ENCODE data around the gene RAB3GAP2.
"Not testable (repeated sequence)": the region's sequence is repeated elsewhere in the genome, so short reads cannot be mapped to it uniquely, and the experiment has no call there.

The RAB3GAP2 gene

DNA sequence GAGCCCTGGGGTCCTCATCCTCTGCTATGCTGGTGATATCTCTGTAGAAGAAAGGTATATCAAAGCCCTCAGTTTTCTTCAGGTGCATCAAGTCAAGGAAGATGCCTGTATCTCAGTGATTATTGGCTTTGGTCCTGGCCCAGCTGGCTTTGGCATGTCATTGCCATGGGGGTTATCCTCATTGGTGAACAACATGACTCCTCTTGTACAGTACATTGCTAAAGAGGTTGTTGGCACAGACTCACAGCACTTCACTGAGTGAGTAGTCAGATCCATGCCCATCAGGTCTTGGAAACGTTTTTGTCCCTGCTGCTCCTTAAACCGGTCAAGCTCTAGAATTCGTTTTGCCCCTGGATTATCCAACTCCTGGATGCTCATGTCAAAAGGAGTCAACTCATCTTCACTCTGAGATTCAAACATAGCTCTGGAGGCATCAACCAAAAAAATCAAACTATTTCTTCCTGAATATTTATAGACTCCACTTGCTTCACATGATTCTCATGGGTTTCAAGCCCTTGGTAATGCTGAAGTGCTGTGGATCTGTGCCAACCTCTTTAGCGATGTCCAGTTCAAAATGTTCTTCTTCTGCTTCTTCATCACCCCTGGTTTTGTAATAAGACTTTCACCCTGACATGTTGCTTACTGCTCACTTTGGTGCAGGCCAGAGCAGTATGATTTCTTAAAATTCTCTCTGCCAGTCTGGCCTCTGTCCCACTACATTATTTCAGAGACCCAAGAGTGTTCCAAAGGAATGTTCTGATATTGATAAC, 43.0 kb upstream of the RAB3GAP2 start:
- H3K4me3 ChIP-seq (replicated peaks in 1 of 2; ENCODE audit: low read depth in 2 of 2, low read length in 2 of 2) = no peak overlapping the region
- DNase-seq (ENCODE audit: low read depth in 2 of 2) = no peak
- TF ChIP-seq, protein P1, sequence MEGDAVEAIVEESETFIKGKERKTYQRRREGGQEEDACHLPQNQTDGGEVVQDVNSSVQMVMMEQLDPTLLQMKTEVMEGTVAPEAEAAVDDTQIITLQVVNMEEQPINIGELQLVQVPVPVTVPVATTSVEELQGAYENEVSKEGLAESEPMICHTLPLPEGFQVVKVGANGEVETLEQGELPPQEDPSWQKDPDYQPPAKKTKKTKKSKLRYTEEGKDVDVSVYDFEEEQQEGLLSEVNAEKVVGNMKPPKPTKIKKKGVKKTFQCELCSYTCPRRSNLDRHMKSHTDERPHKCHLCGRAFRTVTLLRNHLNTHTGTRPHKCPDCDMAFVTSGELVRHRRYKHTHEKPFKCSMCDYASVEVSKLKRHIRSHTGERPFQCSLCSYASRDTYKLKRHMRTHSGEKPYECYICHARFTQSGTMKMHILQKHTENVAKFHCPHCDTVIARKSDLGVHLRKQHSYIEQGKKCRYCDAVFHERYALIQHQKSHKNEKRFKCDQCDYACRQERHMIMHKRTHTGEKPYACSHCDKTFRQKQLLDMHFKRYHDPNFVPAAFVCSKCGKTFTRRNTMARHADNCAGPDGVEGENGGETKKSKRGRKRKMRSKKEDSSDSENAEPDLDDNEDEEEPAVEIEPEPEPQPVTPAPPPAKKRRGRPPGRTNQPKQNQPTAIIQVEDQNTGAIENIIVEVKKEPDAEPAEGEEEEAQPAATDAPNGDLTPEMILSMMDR (IDR thresholded peaks at IDR 0.05; ENCODE audit: low read depth, low read length) = no peak

DNA sequence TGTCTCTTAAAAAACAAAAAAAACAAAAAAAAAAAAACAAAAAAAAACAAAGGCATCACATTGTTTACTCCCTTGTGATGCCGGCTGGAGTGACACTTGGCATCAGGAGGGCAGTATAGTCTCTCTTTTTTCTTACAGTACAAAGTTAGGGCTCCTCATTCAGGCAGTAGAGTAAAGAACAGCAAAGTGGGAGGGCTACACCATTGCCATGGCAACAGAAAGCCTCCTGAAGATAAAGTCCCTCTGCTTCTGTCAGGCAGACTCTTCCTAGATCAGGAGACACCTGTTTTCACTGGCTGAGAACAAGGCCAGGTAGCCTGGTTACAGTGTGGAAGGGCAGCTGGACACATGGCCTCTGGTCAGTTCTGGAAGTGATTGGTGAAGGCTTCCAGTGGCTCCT, 41.3 kb upstream of the RAB3GAP2 start:
- DNase-seq (ENCODE audit: low read depth in 2 of 2) = no peak
- no peak overlapping the region for H3K4me3 ChIP-seq (replicated peaks in 1 of 2; ENCODE audit: low read depth in 2 of 2, low read length in 2 of 2)
- TF ChIP-seq, protein P1 (IDR thresholded peaks at IDR 0.05; ENCODE audit: low read depth, low read length) = no peak

DNA sequence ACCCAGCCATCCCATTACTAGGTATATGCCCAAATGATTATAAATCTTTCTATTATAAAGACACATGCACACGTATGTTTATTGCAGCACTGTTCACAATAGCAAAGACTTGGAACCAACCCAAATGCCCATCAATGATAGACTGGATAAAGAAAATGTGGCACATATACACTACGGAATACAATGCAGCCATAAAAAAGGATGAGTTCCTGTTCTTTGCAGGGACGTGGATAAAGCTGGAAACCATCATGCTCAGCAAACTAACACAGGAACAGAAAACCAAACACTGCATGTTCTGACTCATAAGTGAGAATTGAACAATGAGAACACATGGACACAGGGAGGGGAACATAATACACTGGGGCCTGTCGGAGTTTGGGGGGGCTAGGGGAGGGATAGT, 37.9 kb upstream of the RAB3GAP2 start:
- H3K4me3 ChIP-seq (replicated peaks in 1 of 2; ENCODE audit: low read depth in 2 of 2, low read length in 2 of 2); DNase-seq (ENCODE audit: low read depth in 2 of 2): not testable (repeated sequence)

DNA sequence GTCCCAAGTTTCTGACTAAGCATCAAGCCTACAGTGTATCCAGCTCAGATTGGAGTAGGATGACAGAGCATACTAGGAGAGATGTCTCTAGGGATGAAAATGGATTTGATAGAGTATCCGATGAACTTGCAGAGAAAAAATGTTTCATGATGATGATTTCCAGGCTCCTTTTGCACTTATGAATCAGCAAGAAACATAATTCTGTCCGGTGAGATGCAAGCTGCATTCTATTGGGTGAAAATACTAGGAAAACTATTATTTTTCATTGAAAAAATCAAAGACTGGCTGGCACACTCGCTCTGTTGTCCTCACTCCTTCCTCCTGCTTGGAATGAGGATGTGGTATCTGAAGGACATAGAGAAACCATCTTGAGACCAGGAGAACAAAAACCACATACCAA, 35.4 kb upstream of the RAB3GAP2 start:
- H3K4me3 ChIP-seq (replicated peaks in 1 of 2; ENCODE audit: low read depth in 2 of 2, low read length in 2 of 2) = no peak overlapping the region
- TF ChIP-seq, protein P1 (IDR thresholded peaks at IDR 0.05; ENCODE audit: low read depth, low read length) = no peak
- no peak for DNase-seq (ENCODE audit: low read depth in 2 of 2)

DNA sequence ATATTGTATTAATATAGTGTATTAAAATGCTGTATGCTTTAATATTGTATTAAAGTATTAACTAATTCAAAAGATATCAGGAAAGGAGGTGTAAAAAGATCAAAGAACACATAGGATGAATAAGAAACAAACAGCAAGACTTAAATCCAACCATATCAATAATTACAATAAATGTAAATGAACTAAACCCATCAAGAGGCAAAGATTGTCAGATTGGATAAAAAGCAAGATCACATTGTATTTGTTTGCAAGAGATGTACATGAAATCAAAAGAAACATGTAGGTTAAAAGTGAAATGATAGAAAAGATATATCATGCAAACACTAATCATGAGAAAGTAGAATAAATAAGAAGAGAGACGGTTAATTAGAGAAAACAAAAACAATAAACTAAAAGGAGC, 34.1 kb upstream of the RAB3GAP2 start:
- TF ChIP-seq, protein P1 (IDR thresholded peaks at IDR 0.05; ENCODE audit: low read depth, low read length) = no peak
- no peak for DNase-seq (ENCODE audit: low read depth in 2 of 2)
- no peak overlapping the region for H3K4me3 ChIP-seq (replicated peaks in 1 of 2; ENCODE audit: low read depth in 2 of 2, low read length in 2 of 2)

DNA sequence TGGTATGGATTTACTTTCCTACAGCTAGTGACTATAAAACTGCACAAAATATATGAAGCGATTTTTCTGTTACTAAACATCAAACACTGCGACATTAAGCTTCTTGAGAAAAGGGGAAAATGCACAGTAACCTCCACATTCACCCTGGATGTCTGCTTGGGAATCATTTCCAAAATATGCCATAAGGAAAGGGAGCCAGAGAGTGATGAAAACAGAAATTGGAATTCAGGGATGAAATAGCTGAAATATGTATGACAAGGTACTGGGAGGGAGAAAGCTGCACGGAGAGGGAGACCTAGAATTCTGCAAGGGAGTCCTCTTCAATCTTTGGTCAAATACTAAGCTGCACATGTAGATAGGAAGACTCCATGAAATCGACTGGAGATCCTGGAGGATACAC, 31.6 kb upstream of the RAB3GAP2 start:
- TF ChIP-seq, protein P1 (IDR thresholded peaks at IDR 0.05; ENCODE audit: low read depth, low read length) = no peak
- H3K4me3 ChIP-seq (replicated peaks in 1 of 2; ENCODE audit: low read depth in 2 of 2, low read length in 2 of 2) = no peak overlapping the region
- no peak for DNase-seq (ENCODE audit: low read depth in 2 of 2)

DNA sequence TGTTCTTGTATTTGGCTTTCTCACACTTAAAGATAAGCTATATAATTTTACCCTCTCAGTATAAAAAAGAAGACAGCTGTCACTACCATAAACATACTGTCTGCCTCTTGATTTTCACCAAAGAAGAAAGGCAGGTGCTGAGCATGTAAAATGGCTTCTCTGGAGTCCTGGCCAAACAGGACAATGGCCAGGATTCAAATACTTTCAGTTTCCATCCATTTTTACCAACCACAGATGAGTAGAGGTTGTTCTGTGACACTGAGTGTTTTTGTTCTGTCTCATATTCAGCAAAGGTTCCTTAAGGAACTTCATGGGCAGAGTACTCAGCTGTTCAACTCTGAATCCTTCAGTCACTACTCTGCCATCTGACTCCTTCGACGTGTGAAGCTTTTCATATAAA, 29.4 kb upstream of the RAB3GAP2 start:
- TF ChIP-seq, protein P1 (IDR thresholded peaks at IDR 0.05; ENCODE audit: low read depth, low read length) = no peak
- no peak overlapping the region for H3K4me3 ChIP-seq (replicated peaks in 1 of 2; ENCODE audit: low read depth in 2 of 2, low read length in 2 of 2)
- DNase-seq (ENCODE audit: low read depth in 2 of 2) = no peak

All from cardiac fibroblast (primary cell).